Inflammatory macrophage (primary cell): ENCODE results near the gene PER2.
"Not testable (repeated sequence)": the region's sequence is repeated elsewhere in the genome, so short reads cannot be mapped to it uniquely, and the experiment has no call there.

Experiments used
- DNase-seq, 2 donors: peaks; one replicate each; pipeline ENCODE4 v3.0.0-alpha.2; 2020 to 2022

Gene PER2

DNA sequence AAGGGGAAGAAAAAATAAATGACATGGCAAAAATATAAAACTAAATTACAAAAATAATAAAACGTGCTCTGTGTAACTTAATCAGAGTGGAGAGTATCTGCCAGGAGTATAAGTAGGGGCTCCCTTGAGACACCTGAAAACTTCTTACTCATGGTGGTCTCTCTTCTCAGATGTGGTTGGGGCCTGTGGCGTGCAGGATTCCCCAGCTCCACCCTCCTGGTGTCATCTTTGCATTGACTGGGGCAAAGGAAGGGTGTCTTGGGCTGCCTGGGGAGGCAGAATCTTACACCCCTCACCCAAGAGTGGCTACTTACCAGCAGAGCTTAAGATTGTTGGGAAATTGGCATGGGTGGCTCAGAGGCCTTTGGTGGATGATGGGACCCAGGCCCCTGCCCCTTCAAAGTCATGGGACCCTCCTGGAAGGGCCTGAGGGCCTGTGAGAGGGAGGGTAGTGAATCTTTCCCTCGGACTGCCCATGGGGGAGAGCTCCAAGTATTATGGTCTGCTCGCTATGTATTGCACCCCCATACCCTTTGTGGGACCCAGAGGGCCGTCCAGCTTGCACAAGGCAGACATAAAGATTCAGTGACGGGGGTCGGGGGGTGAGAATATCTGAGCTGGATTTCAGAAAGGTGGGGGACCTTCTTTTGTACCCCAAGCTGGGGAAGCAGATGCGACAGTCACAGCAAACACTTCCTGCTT lies 25.0 kb upstream of the PER2 start:
- DNase-seq: no peak

DNA sequence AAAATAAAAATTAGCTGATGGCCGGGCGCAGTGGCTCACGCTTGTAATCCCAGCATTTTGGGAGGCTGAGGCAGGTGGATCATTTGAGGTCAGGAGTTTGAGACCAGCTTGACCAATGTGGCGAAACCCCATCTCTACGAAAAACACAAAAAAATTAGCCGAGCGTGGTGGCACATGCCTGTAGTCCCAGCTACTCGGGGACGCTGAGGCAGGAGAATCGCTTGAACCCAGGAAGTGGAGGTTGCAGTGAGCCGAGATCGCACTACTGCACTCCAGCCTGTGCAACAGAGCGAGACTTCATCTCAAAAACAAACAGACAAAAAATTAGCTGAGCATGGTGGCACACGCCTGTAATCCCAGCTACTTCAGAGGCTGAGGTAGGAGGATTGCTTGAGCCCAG lies 22.3 kb upstream of the PER2 start:
- not testable (repeated sequence) for DNase-seq

DNA sequence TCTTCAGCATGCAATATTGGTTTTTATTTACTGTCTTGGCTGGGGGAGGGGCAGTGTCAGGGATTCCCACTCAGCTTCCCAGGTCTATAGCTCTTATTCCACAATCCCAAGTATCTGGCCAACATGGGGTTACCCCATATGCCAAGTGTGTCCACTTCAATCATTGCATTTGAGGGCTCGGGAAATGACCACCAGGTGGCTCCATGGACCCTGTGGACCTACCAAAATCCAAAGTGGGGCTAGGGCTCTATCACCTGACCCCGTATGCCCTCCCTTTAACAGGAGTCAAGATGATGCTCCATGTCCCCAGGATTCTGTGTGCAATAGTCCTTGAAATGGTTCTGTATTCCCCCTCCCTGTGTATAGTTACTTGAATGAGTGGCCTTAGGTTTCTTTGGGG lies 19.8 kb upstream of the PER2 start:
- no peak for DNase-seq

DNA sequence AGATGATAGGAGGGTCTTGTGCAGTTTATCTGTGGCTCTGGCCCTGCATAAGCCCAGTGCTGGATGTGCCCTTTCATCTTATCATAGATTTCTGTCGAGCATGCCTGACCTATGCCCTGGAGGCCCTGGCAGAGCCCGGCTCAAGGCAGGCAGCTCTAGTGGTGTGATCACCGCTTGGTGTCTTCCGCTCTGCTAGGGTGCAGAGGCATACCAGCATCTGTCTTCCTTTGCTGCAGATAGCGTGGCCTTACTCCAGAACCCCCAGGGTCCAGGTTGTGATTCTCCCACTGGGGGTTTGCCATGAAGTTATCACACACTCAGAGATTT lies 18.2 kb upstream of the PER2 start:
- DNase-seq: no peak

DNA sequence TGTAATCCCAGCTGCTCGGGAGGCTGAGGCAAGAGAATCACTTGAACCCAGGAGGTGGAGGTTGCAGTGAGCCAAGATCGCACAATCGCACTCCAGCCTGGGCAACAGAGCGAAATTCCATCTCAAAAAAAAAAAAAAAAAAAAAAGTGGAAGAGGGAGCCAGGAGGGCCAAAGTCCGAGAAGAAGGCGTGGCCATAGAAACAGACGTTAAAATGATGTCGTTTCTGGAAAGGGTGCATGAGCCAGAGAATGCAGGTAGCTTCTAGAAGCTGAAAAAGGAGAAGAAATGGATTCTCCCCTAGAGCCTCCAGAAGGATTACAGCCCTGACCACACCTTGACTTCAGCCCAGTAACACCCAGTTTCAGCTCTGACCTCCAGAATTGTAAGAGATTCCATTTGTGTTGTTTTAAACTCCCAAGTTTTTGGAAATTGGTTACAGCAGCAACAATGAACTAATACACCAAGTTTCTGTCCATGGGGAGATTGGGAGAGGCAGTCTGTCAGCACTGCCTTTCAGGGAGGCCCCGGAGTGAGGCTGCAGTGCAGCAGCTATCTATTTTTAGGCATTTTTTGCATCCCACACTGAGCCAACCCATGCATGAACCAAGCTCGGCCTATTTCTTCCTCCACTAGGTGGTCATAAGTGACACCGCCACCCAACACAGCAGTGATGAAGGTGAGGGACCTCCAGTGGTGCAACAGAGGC lies 17.7 kb upstream of the PER2 start:
- no peak for DNase-seq

DNA sequence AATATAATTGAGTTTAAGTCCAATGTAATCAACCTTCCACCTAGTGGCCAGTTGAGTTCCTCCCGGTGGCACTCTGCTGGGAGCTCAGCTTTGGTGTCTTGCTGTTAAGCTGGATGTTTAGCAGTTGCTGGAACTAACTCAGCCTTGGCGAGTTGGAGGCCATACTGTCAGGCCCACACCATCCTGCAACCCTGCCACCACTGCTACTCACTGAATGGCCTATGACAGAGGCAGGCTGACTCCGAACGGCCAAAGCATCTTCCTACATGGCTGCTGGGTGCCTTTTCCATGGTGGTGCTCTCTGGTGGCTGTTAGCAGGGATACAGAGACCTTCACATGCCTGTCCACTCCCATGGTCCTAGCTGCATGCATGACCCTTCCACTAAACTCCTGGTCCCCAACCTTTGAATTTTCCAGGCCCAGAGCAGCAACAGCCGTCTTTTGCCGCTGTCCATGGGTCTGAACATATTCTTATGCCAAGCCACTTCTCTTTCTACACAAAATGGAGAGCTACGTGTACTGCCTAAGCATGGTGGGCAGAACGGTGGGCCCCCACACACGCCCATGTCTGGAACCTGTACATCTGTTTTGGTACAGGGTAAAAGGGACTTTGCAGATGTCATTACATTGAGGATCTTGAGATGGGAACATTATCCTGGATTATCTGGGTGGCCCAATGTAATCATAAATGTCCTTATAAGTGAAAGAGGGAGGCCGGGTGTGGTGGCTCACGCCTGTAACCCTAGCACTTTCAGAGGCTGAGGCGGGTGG lies 16.9 kb upstream of the PER2 start:
- DNase-seq: no peak

DNA sequence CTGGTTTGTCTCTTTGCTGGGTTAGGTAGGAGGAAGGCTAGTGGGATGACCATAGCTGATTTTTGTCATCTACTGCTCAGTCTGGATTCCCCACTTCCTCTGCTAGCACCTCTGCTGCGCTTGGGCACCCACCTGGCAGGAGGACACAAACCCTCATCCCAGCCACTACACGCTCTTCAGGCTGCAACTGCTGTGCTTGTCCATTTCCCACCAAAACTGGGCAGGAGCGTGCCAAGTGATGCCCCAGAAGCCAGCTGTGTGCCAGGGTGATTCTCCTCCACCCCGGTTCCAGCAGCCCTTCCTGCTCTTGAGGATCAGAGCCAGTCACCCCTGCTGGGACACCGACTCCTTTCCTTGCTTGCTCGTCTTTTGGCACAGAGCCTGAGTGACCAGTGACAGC lies 15.7 kb upstream of the PER2 start:
- no peak for DNase-seq

DNA sequence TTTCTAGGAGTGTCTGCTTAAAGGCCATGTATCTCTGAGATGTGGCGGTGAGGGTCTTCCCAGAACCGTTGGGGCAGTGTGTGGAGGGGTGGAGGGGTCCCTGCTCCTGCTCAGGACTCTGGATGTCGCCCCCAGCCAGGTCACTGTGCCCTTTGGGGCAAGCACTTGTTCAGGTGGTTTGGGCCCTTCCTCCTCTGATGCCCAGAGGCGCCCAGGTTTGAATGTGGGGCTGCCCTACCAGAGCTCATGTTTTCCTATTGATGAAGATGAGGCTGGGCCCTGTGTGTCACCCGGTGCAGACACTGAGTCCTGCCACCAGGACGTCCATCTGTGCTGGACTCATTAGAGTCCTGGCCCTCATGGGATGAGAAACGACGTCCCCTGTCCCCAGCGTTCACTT lies 14.3 kb upstream of the PER2 start:
- DNase-seq: no peak

DNA sequence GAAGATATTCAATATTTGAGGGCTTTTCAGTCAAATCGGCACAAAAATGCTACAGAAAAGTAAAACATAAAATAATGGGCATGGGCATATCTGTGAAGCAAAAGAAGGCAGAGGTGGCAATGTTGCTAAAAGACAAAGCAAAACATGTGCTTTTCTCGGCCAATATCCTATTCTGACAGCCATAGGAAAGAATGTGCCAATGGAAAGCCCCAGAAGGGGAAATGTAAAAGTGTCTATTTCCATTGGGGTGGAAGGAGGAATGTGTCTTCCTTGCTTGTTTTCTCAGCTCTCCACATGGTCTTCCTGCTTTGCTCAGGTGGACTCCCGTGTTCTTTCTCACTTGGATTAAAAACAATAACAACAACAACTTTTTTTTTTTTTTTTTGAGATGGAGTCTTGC lies 13.7 kb upstream of the PER2 start:
- DNase-seq: no peak

DNA sequence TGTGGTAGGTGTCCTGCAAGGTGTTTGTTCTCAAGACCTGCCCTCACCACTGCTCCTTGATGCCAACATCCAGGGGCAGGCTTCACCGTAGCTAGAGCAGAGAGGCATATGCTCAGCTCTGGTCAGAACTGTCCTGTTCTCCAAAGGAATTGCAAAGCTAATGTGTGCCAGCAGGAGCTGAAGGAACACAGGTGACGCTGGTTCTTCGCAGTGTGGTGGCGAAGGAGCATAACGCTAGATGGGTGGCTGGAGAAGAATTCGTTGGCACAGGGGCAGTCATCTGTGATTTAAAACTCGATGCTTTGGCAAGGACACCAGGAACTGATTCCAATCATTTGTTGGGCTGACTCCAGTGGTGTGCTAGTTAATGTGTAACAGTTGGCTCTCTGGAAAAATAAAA lies 11.4 kb upstream of the PER2 start:
- no peak for DNase-seq

DNA sequence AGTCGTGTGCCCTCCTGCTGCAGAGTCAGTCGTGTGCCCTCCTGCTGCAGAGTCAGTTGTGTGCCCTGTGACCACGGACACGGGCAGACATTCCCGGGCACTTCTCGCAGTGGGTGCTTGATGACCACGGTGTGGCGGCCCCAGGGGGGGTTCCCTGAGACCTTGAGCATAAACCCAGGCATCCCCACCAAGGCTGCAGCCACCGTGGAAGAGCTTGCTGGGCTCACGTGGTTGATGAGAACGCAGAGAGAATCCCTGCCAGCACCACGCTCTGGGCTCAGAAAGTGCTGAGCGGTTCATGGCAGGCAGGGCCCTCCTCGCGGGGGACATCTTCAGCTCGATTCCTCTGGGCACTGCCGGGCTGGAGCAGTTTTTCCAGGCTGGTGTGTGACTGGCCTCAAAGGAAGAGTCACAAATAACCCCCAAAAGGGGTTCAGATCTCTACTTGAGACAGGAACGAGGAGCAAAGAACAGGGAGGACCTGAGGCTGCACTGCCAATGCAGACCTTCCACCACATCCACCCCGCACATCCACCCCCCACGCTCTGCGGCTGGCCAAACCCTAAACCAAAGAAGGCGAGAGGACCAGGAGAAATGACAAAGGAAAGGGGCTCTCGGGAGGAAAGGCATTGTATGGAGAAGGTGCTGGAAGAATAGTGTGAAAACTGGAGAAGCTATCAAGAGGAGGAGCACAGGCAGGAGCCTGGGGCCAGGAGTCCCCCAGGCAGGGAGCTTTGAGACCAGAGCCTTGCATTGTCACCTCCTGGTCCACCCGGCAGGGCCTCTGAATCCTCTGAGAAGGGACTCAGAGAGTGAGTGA lies 8.4 kb upstream of the PER2 start:
- no peak for DNase-seq

DNA sequence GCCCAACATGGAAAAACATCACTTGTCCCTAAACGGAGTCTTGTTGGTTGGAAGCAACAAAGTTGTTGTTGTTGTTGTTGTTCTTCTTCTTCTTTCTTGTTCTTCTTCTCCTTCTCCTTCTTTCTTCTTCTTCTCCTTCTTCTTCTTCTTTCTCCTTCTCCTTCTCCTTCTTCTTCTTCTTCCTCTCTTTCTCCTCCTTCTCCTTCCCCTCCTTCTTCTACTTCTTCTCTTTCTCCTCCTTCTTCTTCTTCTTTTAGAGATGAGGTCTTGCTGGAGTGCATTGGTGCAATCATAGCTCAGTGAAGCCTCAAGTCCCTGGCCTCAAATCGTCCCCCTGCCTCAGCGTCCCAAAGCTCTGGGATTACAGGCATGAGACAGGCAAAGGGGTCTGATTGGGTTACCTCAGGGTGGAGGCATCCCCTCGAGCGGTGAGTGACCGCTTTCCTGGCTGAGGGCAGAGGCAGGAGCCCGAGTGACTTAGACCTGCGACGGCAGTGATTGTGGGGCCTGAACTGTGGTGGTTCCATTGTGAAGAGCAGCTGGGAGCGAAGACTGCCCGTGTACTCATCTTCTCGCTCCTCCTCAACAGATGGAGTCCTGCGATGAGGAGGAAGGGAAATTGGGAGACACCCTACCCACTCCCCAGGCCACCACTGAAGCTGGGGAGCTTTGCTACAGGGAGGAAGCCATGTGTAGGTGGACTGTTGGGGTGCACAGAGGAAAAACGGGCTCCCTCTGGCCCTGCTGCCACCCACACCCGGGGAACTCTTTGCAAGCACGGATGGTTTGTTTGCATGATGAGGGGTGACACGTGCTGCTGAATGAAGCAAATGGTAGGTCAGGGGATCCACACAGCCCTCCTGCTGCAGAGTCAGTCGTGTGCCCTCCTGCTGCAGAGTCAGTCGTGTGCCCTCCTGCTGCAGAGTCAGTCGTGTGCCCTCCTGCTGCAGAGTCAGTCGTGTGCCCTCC lies 7.0 kb upstream of the PER2 start:
- DNase-seq: no peak

DNA sequence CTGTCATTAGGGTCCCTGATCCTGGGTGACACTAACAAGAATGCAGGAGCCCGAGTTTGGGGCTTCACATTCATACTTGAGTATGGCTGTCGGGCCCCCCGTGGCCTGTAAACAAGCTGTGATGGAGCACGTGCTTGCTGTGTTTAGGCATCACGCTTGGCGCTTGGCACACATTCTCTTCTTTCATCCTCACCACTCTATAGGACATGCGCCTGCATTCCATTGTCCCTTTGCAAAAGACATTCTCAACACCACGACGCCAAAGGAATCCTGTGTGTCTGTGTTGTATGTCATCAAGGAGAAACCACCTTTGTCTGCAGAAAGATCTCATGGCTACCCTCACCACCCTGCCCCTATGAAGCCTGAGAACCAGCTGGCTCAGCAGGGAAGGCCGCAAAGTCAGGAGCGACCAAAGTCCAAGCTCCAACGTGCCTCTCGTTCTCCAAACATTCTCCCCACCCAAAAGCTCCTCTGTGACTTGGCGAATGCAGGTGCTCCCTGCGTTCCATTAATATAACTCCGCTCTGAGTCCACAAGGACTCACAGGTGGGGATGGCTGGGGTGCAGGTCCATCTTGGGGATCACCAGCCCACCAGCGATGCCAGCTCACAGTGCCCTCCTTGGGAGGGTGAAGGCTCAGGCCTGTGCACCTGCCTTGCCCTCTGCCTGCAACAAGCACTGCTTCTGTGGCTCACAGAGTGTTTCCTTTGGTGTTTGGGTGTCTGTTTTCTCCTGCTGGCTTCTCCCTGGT lies 6.2 kb upstream of the PER2 start:
- no peak for DNase-seq

DNA sequence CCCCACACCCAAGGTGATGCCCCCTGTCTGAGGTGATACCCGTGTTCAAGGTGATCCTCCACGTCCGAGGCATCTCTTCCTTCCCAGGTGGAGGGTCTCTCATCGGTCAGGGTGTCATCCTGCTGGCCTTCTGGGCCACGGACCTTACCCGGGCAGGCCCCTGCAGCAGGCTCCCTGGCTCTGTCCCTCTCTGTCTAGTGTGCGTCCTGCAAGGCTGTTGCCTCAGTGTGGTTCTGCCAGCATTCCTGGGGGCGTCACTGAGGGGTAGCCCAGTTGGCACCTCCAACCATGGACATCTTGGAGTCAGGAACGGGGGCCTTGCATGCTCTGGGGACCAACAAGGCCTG lies 5.6 kb upstream of the PER2 start:
- DNase-seq: no peak

DNA sequence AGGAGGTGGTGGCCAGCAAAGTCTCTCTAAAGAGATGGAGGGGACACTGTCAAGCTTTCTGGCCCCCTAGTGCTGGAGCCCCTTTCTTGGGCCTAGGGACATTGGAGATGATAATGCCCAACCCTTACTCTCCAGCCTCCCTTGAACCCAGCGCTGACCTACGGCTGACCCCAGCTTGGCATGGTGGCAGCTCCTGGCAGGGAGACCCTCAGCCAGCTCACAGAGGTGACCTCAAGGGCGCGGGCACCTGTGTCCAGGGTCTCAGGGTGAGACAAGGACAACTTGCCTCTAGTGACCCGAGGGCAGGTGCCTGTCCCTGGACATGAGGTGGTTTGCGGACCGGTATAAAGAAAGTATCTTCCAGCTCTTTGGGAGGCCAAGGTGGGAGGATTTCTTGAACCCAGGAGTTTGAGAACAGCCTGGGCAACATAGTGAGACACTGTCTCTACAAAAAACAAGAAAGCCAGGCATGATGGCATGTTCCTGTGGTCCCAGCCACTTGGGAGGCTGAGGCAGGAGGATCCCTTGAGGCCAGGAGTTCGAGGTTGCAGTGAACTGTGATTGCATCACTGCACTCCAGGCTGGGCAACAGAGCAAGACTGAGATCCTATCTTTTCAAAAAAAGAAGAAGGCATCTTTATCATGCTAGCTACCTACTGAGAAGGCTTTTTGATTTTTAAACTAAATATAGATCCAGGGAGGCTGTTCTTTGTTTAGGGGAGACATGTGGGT lies 3.3 kb upstream of the PER2 start:
- DNase-seq: no peak

DNA sequence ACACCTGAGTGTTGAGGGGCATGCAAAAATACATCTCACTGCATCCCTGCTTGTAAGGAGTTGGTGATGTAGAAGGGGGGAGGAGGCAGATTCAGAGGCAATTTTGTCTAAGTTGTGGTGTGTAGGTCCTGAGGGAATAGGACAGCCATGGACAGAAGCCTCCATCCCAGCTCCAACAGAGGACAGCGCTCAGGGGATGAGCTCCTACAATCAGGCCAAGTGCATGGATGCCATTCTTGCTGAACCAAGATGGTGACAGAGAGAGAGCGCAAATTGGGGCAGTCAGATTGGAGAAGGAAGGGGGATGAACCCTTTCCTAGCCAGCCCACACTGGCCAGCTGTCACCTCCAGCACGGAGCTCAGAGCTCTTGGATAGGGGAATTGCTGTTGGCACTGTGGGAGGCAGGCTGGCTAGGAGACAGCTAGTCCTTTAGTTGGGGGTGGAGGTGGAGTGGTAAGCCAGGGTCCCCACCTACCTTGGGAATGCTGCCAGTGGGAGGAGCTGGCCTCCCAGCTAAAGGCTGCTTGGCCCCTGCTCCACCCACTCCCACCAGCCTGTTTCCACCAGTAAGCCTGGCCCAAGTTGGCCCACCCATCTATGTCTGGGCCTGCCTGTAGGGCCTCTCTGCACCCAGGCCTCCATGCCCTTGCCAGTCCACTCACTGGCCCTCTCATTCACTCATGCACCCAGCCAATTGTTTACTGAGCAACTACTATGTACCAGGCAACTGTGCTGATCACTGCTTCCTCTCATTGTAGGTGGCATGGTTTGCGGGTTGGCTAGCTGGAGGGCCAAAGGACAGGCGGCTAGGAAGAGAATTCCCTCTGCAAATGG lies 2.5 kb upstream of the PER2 start:
- DNase-seq: no peak

DNA sequence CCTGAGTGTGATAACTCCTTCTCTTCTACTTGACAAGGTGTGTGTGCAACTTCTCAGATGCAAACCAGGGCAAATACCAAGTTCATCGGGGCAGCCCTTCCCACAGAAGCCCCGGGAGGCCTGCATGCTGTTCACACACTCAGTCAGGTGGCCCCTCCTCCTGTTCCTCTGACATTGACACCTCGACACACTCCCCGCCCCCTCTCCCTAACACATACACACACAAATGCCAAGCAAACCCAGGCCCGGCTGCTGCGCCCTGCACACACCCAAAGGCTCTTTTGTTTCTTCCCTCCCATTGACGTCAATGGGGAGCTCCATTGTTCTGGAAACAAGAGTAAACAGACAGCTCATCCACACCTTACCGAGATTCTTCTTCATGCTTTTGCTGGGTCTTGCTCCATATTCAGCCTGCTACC lies 1.7 kb upstream of the PER2 start:
- no peak for DNase-seq

DNA sequence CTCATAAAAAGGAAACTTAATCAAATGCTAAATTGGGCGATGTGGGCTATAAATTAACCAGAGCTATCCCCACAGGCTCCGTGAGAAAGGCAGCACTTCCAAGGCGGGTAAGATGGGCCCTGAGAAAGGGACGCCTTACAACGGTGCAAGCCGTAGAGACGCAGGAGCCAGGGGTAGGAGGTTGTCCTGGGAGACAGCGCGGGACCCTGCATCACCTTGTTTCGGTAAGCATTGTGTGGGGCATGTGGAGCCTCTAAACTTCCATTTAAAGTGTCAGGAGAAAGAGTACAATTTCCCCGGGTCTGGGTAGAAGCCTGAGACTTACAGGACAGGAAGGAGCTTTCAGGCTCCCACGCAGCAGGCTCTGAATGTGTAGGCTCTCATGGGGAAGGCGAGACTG lies 1.2 kb upstream of the PER2 start:
- peak in 1 of 2 donors; percentile 24 for DNase-seq
